Measurements from ENCODE around the gene ADAMTS17. TPM values are rescaled to one million over a fixed set of nuclear protein-coding genes. Genes with fewer than 3 reads are reported as not detected.

The ADAMTS17 gene
- total RNA-seq, 1 experiment from 2014 or later: 1.8 TPM

GRCh38 chr15:100355342-100355741, 13.6 kb upstream of the ADAMTS17 start:
- POLR2A ChIA-PET: no interaction called here
- CTCF ChIA-PET: interaction anchor here (0.7 kb wide), 1 partner anchor 16 kb away, joined by 4 read pairs; no protein-coding TSS in a partner anchor
- peaks cover 19% of the 10 kb centered on the region for H3K27me3 Mint-ChIP-seq (ENCODE audit: low read depth)
- peaks cover 4% of the 10 kb centered on the region for H3K4me1 Mint-ChIP-seq
- ATAC-seq (no peak), DNase-seq (ENCODE audit: low spot score) (no peak)
- TF ChIP-seq PRRX2 (CRISPR knock-in tag; IDR thresholded peaks at IDR 0.05): no peak
- TF ChIP-seq ZNF671 (CRISPR knock-in tag; IDR thresholded peaks at IDR 0.05): no peak
- no peak for TF ChIP-seq NFATC4 (CRISPR knock-in tag; IDR thresholded peaks at IDR 0.05)
- TF ChIP-seq, protein P1, sequence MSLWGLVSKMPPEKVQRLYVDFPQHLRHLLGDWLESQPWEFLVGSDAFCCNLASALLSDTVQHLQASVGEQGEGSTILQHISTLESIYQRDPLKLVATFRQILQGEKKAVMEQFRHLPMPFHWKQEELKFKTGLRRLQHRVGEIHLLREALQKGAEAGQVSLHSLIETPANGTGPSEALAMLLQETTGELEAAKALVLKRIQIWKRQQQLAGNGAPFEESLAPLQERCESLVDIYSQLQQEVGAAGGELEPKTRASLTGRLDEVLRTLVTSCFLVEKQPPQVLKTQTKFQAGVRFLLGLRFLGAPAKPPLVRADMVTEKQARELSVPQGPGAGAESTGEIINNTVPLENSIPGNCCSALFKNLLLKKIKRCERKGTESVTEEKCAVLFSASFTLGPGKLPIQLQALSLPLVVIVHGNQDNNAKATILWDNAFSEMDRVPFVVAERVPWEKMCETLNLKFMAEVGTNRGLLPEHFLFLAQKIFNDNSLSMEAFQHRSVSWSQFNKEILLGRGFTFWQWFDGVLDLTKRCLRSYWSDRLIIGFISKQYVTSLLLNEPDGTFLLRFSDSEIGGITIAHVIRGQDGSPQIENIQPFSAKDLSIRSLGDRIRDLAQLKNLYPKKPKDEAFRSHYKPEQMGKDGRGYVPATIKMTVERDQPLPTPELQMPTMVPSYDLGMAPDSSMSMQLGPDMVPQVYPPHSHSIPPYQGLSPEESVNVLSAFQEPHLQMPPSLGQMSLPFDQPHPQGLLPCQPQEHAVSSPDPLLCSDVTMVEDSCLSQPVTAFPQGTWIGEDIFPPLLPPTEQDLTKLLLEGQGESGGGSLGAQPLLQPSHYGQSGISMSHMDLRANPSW (CRISPR knock-in tag; conservative IDR thresholded peaks at IDR 0.05; ENCODE audit: low read depth): no peak
- TF ChIP-seq, protein P2, sequence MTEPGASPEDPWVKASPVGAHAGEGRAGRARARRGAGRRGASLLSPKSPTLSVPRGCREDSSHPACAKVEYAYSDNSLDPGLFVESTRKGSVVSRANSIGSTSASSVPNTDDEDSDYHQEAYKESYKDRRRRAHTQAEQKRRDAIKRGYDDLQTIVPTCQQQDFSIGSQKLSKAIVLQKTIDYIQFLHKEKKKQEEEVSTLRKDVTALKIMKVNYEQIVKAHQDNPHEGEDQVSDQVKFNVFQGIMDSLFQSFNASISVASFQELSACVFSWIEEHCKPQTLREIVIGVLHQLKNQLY (CRISPR knock-in tag; IDR thresholded peaks at IDR 0.05): no peak
- no peak for TF ChIP-seq ATF1 (CRISPR knock-in tag; IDR thresholded peaks at IDR 0.05)
- TF ChIP-seq, protein P3, sequence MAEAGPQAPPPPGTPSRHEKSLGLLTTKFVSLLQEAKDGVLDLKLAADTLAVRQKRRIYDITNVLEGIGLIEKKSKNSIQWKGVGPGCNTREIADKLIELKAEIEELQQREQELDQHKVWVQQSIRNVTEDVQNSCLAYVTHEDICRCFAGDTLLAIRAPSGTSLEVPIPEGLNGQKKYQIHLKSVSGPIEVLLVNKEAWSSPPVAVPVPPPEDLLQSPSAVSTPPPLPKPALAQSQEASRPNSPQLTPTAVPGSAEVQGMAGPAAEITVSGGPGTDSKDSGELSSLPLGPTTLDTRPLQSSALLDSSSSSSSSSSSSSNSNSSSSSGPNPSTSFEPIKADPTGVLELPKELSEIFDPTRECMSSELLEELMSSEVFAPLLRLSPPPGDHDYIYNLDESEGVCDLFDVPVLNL (CRISPR knock-in tag; IDR thresholded peaks at IDR 0.05; ENCODE audit: borderline replicate concordance, low read depth): no peak
- TF ChIP-seq ERG (CRISPR knock-in tag; IDR thresholded peaks at IDR 0.05): no peak
- TF ChIP-seq GTF2I (CRISPR knock-in tag; conservative IDR thresholded peaks at IDR 0.05): no peak
- TF ChIP-seq JUN (CRISPR knock-in tag; IDR thresholded peaks at IDR 0.05): no peak
- no peak for TF ChIP-seq GRHL2 (CRISPR knock-in tag; IDR thresholded peaks at IDR 0.05; ENCODE audit: insufficient replicate concordance, severe bottlenecking)
- TF ChIP-seq ZNF532 (CRISPR knock-in tag; IDR thresholded peaks at IDR 0.05; ENCODE audit: borderline replicate concordance): no peak
- TF ChIP-seq, protein P4, sequence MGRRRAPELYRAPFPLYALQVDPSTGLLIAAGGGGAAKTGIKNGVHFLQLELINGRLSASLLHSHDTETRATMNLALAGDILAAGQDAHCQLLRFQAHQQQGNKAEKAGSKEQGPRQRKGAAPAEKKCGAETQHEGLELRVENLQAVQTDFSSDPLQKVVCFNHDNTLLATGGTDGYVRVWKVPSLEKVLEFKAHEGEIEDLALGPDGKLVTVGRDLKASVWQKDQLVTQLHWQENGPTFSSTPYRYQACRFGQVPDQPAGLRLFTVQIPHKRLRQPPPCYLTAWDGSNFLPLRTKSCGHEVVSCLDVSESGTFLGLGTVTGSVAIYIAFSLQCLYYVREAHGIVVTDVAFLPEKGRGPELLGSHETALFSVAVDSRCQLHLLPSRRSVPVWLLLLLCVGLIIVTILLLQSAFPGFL (CRISPR knock-in tag; IDR thresholded peaks at IDR 0.05; ENCODE audit: borderline replicate concordance): no peak
- no peak for TF ChIP-seq RELA (CRISPR knock-in tag; IDR thresholded peaks at IDR 0.05; ENCODE audit: borderline replicate concordance)
- no peak for TF ChIP-seq SMAD3 (CRISPR knock-in tag; IDR thresholded peaks at IDR 0.05; ENCODE audit: borderline replicate concordance)
- TF ChIP-seq NR1H2 (CRISPR knock-in tag; IDR thresholded peaks at IDR 0.05): no peak
- no peak for TF ChIP-seq USF1 (CRISPR knock-in tag; IDR thresholded peaks at IDR 0.05)
- H3K36me3 Mint-ChIP-seq: no peaks in the 10 kb centered on the region
- no peak overlapping the region for H3K27ac Mint-ChIP-seq
- peaks cover 4% of the 10 kb centered on the region for H3K9me3 Mint-ChIP-seq
- no peak overlapping the region for H3K4me3 Mint-ChIP-seq
